Measurements from ENCODE around the gene IGFL3. TPM values are rescaled to one million over a fixed set of nuclear protein-coding genes. Genes with fewer than 3 reads are reported as not detected.

The IGFL3 gene
- total RNA-seq, 1 donor from 2014 or later = not detected

- TF ChIP-seq CTCF (conservative IDR thresholded peaks at IDR 0.05; ENCODE audit: low read depth, low read length) = no peak
- no peak for DNase-seq (ENCODE audit: low read depth)
- H3K4me3 ChIP-seq (ENCODE audit: low read depth, low read length) = no peak overlapping the region
These were observed 959 bp upstream of the IGFL3 start for GRCh38 chr19:46125447-46125846.

GRCh38 chr19:46118136-46118535, 6.4 kb downstream of the IGFL3 start:
- no peak overlapping the region for H3K4me3 ChIP-seq (ENCODE audit: low read depth, low read length)
- no peak for TF ChIP-seq CTCF (conservative IDR thresholded peaks at IDR 0.05; ENCODE audit: low read depth, low read length)
- DNase-seq (ENCODE audit: low read depth) = no peak

GRCh38 chr19:46116121-46116520, 8.4 kb downstream of the IGFL3 start:
- no peak for TF ChIP-seq CTCF (conservative IDR thresholded peaks at IDR 0.05; ENCODE audit: low read depth, low read length)
- no peak overlapping the region for H3K4me3 ChIP-seq (ENCODE audit: low read depth, low read length)
- DNase-seq (ENCODE audit: low read depth) = no peak

- peak; percentile 31 for DNase-seq (ENCODE audit: low read depth)
- TF ChIP-seq CTCF (conservative IDR thresholded peaks at IDR 0.05; ENCODE audit: low read depth, low read length) = no peak
These were observed 8.9 kb downstream of the IGFL3 start for GRCh38 chr19:46115396-46116106.

GRCh38 chr19:46113726-46114125, 10.8 kb downstream of the IGFL3 start:
- DNase-seq (ENCODE audit: low read depth) = no peak
- no peak overlapping the region for H3K4me3 ChIP-seq (ENCODE audit: low read depth, low read length)
- TF ChIP-seq CTCF (conservative IDR thresholded peaks at IDR 0.05; ENCODE audit: low read depth, low read length) = no peak

More at GRCh38 chr19:46115396-46116106, 8.9 kb downstream of the IGFL3 start:
- no peak overlapping the region for H3K4me3 ChIP-seq (ENCODE audit: low read depth, low read length)

- no peak for TF ChIP-seq CTCF (conservative IDR thresholded peaks at IDR 0.05; ENCODE audit: low read depth, low read length)
- no peak overlapping the region for H3K4me3 ChIP-seq (ENCODE audit: low read depth, low read length)
- no peak for DNase-seq (ENCODE audit: low read depth)
These were observed 12.0 kb downstream of the IGFL3 start for GRCh38 chr19:46112527-46112926.

- TF ChIP-seq CTCF (conservative IDR thresholded peaks at IDR 0.05; ENCODE audit: low read depth, low read length) = no peak
- no peak for DNase-seq (ENCODE audit: low read depth)
- no peak overlapping the region for H3K4me3 ChIP-seq (ENCODE audit: low read depth, low read length)
These were observed 13.1 kb downstream of the IGFL3 start for GRCh38 chr19:46111376-46111775.
